HFFc6 (cell line): ENCODE results near the gene RIPK3. TPM values are rescaled to one million over a fixed set of nuclear protein-coding genes. Genes with fewer than 3 reads are reported as not detected.

ENCODE experiments used
- DNase-seq: peaks from one replicate; pipeline ENCODE4 v3.0.0-alpha.2; 2018
- H3K27ac Mint-ChIP-seq: 2 replicates; pipeline ENCODE4 v1.8.0; 2020; ENCODE audit warnings: mild to moderate bottlenecking, mixed read lengths
- H3K27me3 Mint-ChIP-seq: 2 replicates; pipeline ENCODE4 v1.8.0; 2021; ENCODE audit warnings: mild to moderate bottlenecking, moderate library complexity, mixed read lengths; ENCODE audit not compliant: insufficient read depth
- H3K36me3 Mint-ChIP-seq: 2 replicates; pipeline ENCODE4 v1.8.0; 2021; ENCODE audit warnings: low read depth, mixed read lengths
- H3K4me1 Mint-ChIP-seq: 2 replicates; pipeline ENCODE4 v1.8.0; 2020; ENCODE audit warnings: low read depth, mixed read lengths
- H3K4me3 Mint-ChIP-seq: 2 replicates; pipeline ENCODE4 v1.8.0; 2020; ENCODE audit warnings: mild to moderate bottlenecking, moderate library complexity, mixed read lengths
- H3K9me3 Mint-ChIP-seq: 2 replicates; pipeline ENCODE4 v1.8.0; 2020; ENCODE audit warnings: mild to moderate bottlenecking, mixed read lengths
- CTCF ChIP-seq: fragments of 200-600 bp; sonication (generic); IDR thresholded peaks from 2 replicates; pipeline ENCODE4 v1.5.0; 2021; ENCODE audit warnings: antibody characterized with exemption, mild to moderate bottlenecking
- total RNA-seq, 6 experiments: library from RNA; stranded (reverse); fragmentation: NEBNext Ultra II Directional; extraction: Animal tissue kit (Norgen Biotek cat#: 25700); gene quantifications; 2 replicates in 1 of 6; 3 replicates in 5 of 6; pipeline ENCODE4 v1.2.3, GENCODE V29; 2021

The RIPK3 gene
- total RNA-seq, 6 experiments from 2014 or later, result not detected

GRCh38 chr14:24365600-24366412 is 26.0 kb upstream of the RIPK3 start:
- peak; percentile 89 for TF ChIP-seq CTCF
- Mint-ChIP-seq H3K36me3 (no peaks in the 10 kb centered on the region), H3K4me3 (peak overlapping the region; percentile 93), H3K27ac (peak overlapping the region; percentile 97), H3K4me1 (peaks cover 63% of the 10 kb centered on the region), H3K9me3 (no peaks in the 10 kb centered on the region), H3K27me3 (peaks cover 2% of the 10 kb centered on the region; the same call in 1 of the 2 replicates)
- DNase-seq, result peak; percentile 85

GRCh38 chr14:24364841-24365240 is 25.1 kb upstream of the RIPK3 start:
- Mint-ChIP-seq H3K4me1 (peaks cover 66% of the 10 kb centered on the region), H3K27ac (peak overlapping the region; percentile 97), H3K9me3 (no peaks in the 10 kb centered on the region), H3K4me3 (peak overlapping the region; percentile 93), H3K36me3 (no peaks in the 10 kb centered on the region), H3K27me3 (peaks cover 4% of the 10 kb centered on the region; the same call in 1 of the 2 replicates)
- no peak for TF ChIP-seq CTCF
- DNase-seq, result no peak

GRCh38 chr14:24363401-24363800 is 23.6 kb upstream of the RIPK3 start:
- H3K27me3 Mint-ChIP-seq, result peaks cover 4% of the 10 kb centered on the region; the same call in 1 of the 2 replicates
- no peak for DNase-seq
- peaks cover 60% of the 10 kb centered on the region for H3K4me1 Mint-ChIP-seq
- TF ChIP-seq CTCF, result no peak
- H3K4me3 Mint-ChIP-seq, result no peak overlapping the region
- no peaks in the 10 kb centered on the region for H3K36me3 Mint-ChIP-seq
- no peaks in the 10 kb centered on the region for H3K9me3 Mint-ChIP-seq
- H3K27ac Mint-ChIP-seq, result no peak overlapping the region

GRCh38 chr14:24362241-24362960 is 22.6 kb upstream of the RIPK3 start:
- H3K4me1 Mint-ChIP-seq, result peaks cover 54% of the 10 kb centered on the region
- peak; percentile 78 for DNase-seq
- peak overlapping the region; percentile 35 for H3K4me3 Mint-ChIP-seq
- H3K27ac Mint-ChIP-seq, result peak overlapping the region; percentile 92
- TF ChIP-seq CTCF, result no peak
- H3K27me3 Mint-ChIP-seq, result 0 out of 2 replicates have a peak, but pooled peaks cover 2% of the 10 kb centered on the region
- no peaks in the 10 kb centered on the region for H3K36me3 Mint-ChIP-seq
- H3K9me3 Mint-ChIP-seq, result no peaks in the 10 kb centered on the region

- Mint-ChIP-seq H3K9me3 (no peaks in the 10 kb centered on the region), H3K4me1 (peaks cover 47% of the 10 kb centered on the region), H3K4me3 (no peak overlapping the region), H3K36me3 (no peaks in the 10 kb centered on the region), H3K27me3 (0 out of 2 replicates have a peak, but pooled peaks cover 2% of the 10 kb centered on the region), H3K27ac (peak overlapping the region; percentile 92)
- no peak for DNase-seq
- no peak for TF ChIP-seq CTCF
Measured at GRCh38 chr14:24361326-24361725, 21.5 kb upstream of the RIPK3 start.
